Heart right ventricle (tissue), 16 donors: ENCODE measurements around the gene UNC5CL. TPM values are rescaled to one million over a fixed set of nuclear protein-coding genes. Genes with fewer than 3 reads are reported as not detected.

Experiments used
- ATAC-seq, 8 donors: fragments of 200-7000 bp; cut with Tn5 transposase; one replicate each; pipeline ENCODE4 v1.9.1; 2020; ENCODE audit warnings: mild to moderate bottlenecking in 8 of 8, moderate library complexity in 8 of 8, moderate number of reproducible peaks in 1 of 8
- DNase-seq, 2 donors: peaks; one replicate each; pipeline ENCODE4 v3.0.0-alpha.2; 2020
- H3K27ac ChIP-seq, 10 donors: fragments of 200-600 bp; sonication (generic) in 2 of 10; one replicate each; pipeline versions ENCODE4 v1.5.0 to v1.8.0; 2020 to 2022; ENCODE audit warnings: mild to moderate bottlenecking in 3 of 10
- H3K27me3 ChIP-seq, 7 donors: fragments of 200-600 bp; one replicate each; pipeline ENCODE4 v1.8.0; 2021 to 2022; ENCODE audit warnings: mild to moderate bottlenecking in 2 of 7
- H3K36me3 ChIP-seq, 9 donors: fragments of 200-600 bp; sonication (generic) in 1 of 9; one replicate each; pipeline versions ENCODE4 v1.5.0 to v1.8.0; 2020 to 2022; ENCODE audit warnings: mild to moderate bottlenecking in 2 of 9
- H3K4me1 ChIP-seq, 9 donors: fragments of 200-600 bp; sonication (generic) in 1 of 9; one replicate each; pipeline versions ENCODE4 v1.5.0 to v1.8.0; 2020 to 2022; ENCODE audit warnings: mild to moderate bottlenecking in 4 of 9
- H3K4me3 ChIP-seq, 10 donors: fragments of 200-600 bp; sonication (generic) in 2 of 10; one replicate each; pipeline versions ENCODE4 v1.5.0 to v1.8.0; 2020 to 2022; ENCODE audit warnings: mild to moderate bottlenecking in 7 of 10, moderate library complexity in 2 of 10
- H3K9me3 ChIP-seq, 11 donors: fragments of 200-600 bp in 10 of 11; sonication (generic) in 2 of 11; one replicate each; pipeline versions ENCODE4 v1.5.0 to v1.8.0; 2013 to 2022; ENCODE audit warnings: mild to moderate bottlenecking in 2 of 11, control low read depth in 1 of 11, moderate library complexity in 1 of 11
- WGBS, 2 donors: extraction: QIAGEN DNeasy Blood & Tissue Kit; methylation state at CpG; one replicate each; pipeline ENCODE4 v1.1.7; 2013; ENCODE audit warnings: inconsistent platforms in 1 of 2; 5-methylcytosine and 5-hydroxymethylcytosine counted together
- intact Hi-C, 10 donors: fragments of 100-400 bp; cut with DNase I; formaldehyde crosslinking; loops; one replicate each; pipeline versions ENCODE4 v1.11.1 to v1.14.2; 2022
- polyA plus RNA-seq, 2 donors: library from polyadenylated mRNA; stranded (reverse); fragments of 200-250 nt; gene quantifications; one replicate each; pipeline ENCODE4 v1.2.3, GENCODE V29; 2013
- total RNA-seq, 10 donors: library from RNA; stranded (reverse); fragmentation: NEBNext Ultra II Directional in 3 of 10; extraction: Animal tissue kit (Norgen Biotek cat#: 25700) in 3 of 10; gene quantifications; one replicate each; pipeline versions ENCODE4 v1.2.1 to v1.2.4, GENCODE V29; 2021 to 2023
- TF ChIP-seq, protein P1 (sequence below), 9 donors: fragments of 200-600 bp; sonication (generic) in 2 of 9; IDR thresholded peaks; one replicate each; pipeline versions ENCODE4 v1.5.0 to v1.8.0; 2021 to 2022; ENCODE audit warnings: antibody characterized with exemption in 9 of 9, mild to moderate bottlenecking in 5 of 9, moderate library complexity in 1 of 9
- donor health status: Arrhythmogenic right ventricular cardiomyopathy.
- donor health status: ischemic (EF 13 %, LVEDD 7.1; RV severe dilation, severe dysfunction).
- donor health status: healthy with polysubstance abuse.
- donor health status: DM: no; HTN: yes; CAD: no.
- donor health status: DM: no; HTN: no; CAD: no.
- donor health status: ischemic (EF 25% LVEDD 6.9; RV normal size, moderate dysfunction).
- donor health status: ischemic (EF 25% LVEDD 5.7; RV mildly dilated, moderate dysfunction).
- donor health status: healthy.
- donor health status: DM: yes; HTN: yes; CAD: no.
- donor health status: Ischemic cardiomyopathy.
- donor health status: ischemic (EF 35%, LVEDD 5.7; RV mildly dilated, moderate dysfunction).
- donor health status: nonischemic (EF 11% LVEDD 7.7; RV severe dilation, severe dysfunction).
- donor health status: DM: yes; HTN: yes; CAD: no.
- donor health status: PGD.
- donor health status: ischemic (EF 29% LVEDD 5.4; RV normal size, mild dysfunction).
- donor health status: nonischemic (EF 23%, LVEDD 6.1; RV moderate dilation, normal function).

UNC5CL gene
- total and polyA plus RNA-seq, 12 donors, result 0.19 to 1.9 (median 0.45) TPM

GRCh38 chr6:41053041-41053440, 14.0 kb upstream of the UNC5CL start, which contains the start of gene APOBEC2:
APOBEC2 (plus strand) TSS chr6:41053202; CDS start chr6:41053348, 146 bp downstream.
- no peaks in the 10 kb centered on the region for H3K9me3 ChIP-seq
- peaks cover 0 to 70% (median 32%) of the 10 kb centered on the region in 9 donors for H3K4me1 ChIP-seq
- H3K27me3 ChIP-seq, result no peaks in the 10 kb centered on the region
- peak; percentile 74 to 92 (median 89) for ATAC-seq
- peak within 1 kb of the TSS; percentile 34 to 55 (median 46) for H3K4me3 ChIP-seq
- intact Hi-C loops, result no loop called here
- H3K36me3 ChIP-seq, result peaks cover 0 to 5% (median 0%) of the 10 kb centered on the region in 9 donors
- TF ChIP-seq, protein P1, sequence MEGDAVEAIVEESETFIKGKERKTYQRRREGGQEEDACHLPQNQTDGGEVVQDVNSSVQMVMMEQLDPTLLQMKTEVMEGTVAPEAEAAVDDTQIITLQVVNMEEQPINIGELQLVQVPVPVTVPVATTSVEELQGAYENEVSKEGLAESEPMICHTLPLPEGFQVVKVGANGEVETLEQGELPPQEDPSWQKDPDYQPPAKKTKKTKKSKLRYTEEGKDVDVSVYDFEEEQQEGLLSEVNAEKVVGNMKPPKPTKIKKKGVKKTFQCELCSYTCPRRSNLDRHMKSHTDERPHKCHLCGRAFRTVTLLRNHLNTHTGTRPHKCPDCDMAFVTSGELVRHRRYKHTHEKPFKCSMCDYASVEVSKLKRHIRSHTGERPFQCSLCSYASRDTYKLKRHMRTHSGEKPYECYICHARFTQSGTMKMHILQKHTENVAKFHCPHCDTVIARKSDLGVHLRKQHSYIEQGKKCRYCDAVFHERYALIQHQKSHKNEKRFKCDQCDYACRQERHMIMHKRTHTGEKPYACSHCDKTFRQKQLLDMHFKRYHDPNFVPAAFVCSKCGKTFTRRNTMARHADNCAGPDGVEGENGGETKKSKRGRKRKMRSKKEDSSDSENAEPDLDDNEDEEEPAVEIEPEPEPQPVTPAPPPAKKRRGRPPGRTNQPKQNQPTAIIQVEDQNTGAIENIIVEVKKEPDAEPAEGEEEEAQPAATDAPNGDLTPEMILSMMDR (IDR thresholded peaks at IDR 0.05), result no peak
- WGBS, 2 donors, result 22 to 51% methylated on average over 5 of the region's 5 CpGs
- peak; percentile 78 to 86 for DNase-seq
- peak within 1 kb of the TSS; percentile 77 to 94 (median 88) for H3K27ac ChIP-seq

DNA sequence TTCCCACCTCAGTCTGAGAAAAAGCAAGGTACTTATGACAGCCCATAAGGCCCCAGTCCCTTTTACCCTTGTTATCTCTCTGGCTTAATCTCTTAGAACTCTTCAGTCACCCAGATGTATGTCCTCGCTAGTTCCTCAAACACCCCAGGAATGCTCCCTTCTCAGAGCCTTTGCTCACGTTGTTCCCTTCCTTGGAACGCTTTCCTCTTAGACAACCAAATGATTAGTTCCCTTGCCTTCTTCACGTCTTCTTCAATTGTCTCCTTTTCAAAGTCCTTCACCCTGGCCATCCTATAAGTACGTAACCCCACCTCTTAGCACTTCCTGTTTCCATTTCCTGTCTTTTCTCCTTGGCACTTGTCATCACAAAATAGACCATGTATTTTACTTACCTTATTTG, 12.9 kb upstream of the UNC5CL start:
- no peaks in the 10 kb centered on the region for H3K27me3 ChIP-seq
- WGBS, 2 donors, result 53 to 54% methylated on average over 5 of the region's 5 CpGs
- H3K4me3 ChIP-seq, result no peak overlapping the region
- DNase-seq, result no peak
- H3K9me3 ChIP-seq, result no peaks in the 10 kb centered on the region
- no peaks in the 10 kb centered on the region for H3K36me3 ChIP-seq
- peak overlapping the region in 9 of 10 donors; percentile 8 to 94 (median 84) for H3K27ac ChIP-seq
- no peak for ATAC-seq
- TF ChIP-seq, protein P1 (IDR thresholded peaks at IDR 0.05), result no peak
- intact Hi-C loops, result no loop called here
- peaks cover 0 to 61% (median 27%) of the 10 kb centered on the region in 9 donors for H3K4me1 ChIP-seq

- TF ChIP-seq, protein P1 (IDR thresholded peaks at IDR 0.05), result no peak
- Histone ChIP-seq H3K27ac (peak overlapping the region in 1 of 10 donors; percentile 63), H3K4me1 (peaks cover 0 to 49% (median 24%) of the 10 kb centered on the region in 9 donors)
Measured at GRCh38 chr6:41050536-41050935, 11.5 kb upstream of the UNC5CL start.

DNA sequence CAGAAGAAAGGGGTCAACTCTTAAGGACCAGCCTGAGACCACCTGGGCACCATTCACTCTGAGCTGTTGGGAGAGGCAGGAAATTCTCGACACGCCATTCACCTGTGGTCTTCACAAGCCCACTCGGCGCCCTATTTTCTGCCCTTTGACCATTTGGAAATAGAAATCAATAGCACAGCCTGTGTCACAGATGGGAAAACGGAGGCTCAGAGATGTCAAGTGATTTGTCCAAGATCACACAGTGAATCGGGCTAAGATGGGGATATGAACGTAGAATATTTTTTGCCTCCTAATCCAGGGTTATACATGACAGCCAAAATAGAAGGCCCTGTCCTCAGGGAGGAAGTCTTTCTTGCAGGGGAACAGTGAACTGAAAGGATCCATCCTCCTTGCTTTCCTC, 10.9 kb upstream of the UNC5CL start:
- DNase-seq (no peak), ATAC-seq (no peak)
- TF ChIP-seq, protein P1 (IDR thresholded peaks at IDR 0.05), result no peak
- peak overlapping the region; percentile 9 to 82 (median 64) for H3K27ac ChIP-seq
- intact Hi-C loops, result no loop called here
- H3K36me3 ChIP-seq, result no peaks in the 10 kb centered on the region
- H3K9me3 ChIP-seq, result no peaks in the 10 kb centered on the region
- no peaks in the 10 kb centered on the region for H3K27me3 ChIP-seq
- WGBS, 2 donors, result 71 to 76% methylated on average over 7 of the region's 7 CpGs
- H3K4me3 ChIP-seq, result no peak overlapping the region
- peaks cover 0 to 43% (median 24%) of the 10 kb centered on the region in 9 donors for H3K4me1 ChIP-seq

More at GRCh38 chr6:41050536-41050935, 11.5 kb upstream of the UNC5CL start:
- no peaks in the 10 kb centered on the region for H3K27me3 ChIP-seq
- ATAC-seq, result no peak
- H3K36me3 ChIP-seq, result no peaks in the 10 kb centered on the region
- intact Hi-C loops, result no loop called here
- no peak overlapping the region for H3K4me3 ChIP-seq
- DNase-seq, result no peak
- no peaks in the 10 kb centered on the region for H3K9me3 ChIP-seq
- 40 to 59% methylated on average over 3 of the region's 3 CpGs for WGBS, 2 donors
